GM21381 (cell line): Measurements from ENCODE around the gene EXTL1.

ENCODE experiments used
- ATAC-seq: cut with Tn5 transposase; IDR thresholded peaks from one replicate; pipeline ENCODE4 v1.9.1; 2021; ENCODE audit warnings: mild to moderate bottlenecking, moderate library complexity; ENCODE audit not compliant: unreplicated experiment

The EXTL1 gene

DNA sequence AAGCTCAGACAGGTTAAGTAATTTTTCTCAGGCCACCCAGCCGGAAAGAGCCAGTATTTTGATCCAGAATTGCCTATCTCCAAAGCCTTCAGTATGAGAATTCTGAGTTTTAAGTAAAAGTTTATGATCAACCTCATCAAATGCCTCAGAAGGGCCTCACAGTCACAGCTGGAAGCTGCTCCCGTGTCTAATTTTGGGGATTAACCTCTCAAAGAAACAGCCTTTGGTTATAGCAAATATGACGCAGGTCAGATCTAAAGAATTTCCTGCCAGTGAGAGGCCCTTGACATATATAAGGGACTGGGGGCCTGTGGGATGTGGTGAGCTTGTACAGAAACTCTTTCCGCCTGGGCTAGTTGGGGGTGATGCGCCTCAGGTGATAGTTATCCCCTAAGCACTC is 2.3 kb downstream of the EXTL1 start:
- ATAC-seq: no peak

DNA sequence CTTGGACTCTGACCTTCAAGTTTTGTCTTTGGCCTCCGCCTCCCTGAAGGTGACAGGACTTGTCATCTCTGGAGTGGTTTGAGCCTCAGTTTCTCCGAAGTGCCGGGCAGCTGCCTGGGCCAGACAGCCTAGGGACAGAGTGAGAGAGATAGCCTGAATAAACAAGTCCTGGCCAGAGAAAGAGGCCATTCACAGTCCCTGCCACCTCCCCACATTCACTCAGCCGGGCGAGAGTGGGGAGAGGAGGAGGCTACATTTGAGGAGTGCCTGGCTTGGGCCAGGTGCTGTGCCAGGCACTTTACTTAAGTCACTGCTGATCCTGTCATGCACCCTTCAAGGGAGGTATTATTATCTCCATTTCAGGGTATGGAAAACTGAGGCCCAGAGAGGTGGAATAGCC is 3.5 kb downstream of the EXTL1 start:
- ATAC-seq: no peak

DNA sequence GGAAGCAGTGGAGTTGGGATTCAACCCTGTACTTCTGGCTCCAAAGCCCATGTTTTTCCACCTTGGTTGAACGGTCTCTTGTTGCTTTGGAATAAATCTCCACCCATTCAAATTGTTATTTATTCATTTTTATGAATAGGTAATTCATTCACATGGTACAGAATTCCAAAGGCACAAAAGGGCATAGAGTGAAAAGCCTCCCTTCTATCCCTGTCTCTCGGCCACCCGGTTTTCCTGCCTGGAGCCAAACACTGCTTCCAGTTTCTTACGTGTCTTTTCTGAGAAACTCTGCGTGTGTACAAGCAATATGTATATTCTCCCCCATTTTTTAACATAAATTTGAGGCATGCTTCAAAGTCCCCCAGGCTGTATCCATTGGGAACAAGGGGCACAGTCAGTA is 3.9 kb downstream of the EXTL1 start:
- ATAC-seq: no peak

DNA sequence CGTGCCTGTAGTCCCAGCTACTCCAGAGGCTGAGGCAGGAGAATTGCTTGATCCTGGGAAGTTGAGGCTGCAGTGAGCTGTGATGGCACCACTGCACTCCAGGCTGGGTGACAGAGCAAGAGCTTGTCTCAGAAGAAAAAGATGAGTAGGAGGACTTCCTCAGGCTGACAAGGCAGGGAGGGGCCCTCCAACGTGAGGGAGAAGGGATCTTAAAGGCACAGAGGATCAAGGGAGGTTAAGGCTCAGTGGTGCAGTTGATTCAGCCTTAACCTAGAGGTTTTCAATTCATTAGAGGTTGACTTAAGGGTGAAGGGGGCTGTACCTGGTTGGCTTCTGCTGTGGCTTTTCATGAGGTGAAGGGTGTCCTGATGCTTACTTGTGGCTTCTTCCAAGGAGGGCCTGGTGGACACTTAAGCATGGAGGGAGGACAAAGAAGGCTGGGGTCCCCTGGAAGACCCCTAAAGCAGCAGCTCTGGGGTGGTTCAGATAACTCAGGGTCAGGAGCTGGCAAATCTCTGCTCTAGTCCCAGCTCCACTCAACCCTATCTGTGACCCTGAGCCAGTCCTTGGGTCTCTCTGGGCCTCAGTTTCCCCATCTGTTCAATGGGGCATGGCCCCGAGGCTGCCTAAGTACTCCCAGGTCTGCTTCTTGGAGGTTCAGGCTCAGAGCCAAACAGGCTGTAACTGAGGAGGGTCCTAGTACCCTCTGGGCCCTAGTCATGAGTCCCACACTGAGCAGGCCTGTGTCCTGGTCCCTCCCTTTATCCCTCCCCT is 6.3 kb downstream of the EXTL1 start:
- ATAC-seq: no peak

DNA sequence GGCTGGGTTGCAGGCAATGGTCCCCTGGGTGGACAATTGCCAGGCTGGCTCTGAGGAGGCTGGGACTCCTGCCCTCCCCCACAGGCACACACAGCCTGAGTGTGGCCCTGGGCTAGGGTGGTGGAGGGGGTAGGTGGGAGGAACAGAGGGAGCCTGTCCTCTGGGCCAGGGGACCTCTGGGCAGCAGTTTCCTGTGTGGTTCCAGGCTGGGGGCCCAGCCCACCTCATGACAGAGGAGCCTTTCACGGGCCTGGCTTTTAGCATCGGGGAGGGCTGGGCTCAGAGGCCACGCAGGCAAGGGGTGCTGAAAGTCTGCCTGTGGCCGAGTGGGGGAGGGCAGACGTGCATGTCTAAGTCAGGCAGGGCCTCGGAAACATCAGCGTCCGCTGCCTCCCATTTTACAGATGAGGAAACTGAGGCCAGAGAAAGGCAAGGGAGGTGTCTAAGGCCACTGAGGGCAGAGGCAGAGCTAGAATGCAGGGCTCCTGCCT is 7.0 kb downstream of the EXTL1 start:
- no peak for ATAC-seq

DNA sequence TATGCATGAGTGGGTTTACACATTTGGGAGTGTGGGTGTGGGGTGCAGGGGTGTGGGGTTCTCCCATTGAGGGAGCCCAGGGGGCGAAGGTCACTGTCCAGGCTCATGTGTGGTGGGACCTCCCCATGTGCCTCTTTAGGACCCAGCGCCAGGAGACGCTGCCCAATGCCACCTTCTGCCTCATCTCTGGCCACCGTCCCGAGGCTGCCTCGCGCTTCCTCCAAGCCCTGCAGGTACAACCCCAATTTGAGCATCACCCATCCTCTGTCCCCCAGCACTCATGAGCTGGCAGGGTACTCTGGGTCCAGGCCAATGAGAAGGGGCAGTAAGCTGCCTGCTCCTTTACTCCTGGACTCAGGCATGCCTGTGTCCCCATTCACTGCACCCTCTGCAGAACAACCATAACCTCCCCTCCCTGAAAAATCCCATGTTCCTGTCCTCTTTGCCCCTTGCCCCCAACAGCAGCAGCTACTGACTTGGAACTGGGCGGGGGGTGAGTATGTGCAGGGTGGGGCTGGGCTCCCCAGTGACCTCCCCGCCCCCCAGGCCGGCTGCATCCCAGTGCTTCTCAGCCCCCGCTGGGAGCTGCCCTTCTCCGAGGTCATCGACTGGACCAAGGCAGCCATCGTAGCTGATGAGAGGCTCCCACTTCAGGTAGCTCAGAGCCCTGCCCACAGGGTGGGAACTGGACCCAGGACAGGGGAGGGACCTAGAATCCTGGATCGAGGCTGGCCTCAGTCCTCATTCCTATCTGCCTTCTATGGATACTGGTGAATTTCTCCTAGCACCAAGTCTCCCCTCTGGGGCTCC is 7.7 kb downstream of the EXTL1 start:
- no peak for ATAC-seq

DNA sequence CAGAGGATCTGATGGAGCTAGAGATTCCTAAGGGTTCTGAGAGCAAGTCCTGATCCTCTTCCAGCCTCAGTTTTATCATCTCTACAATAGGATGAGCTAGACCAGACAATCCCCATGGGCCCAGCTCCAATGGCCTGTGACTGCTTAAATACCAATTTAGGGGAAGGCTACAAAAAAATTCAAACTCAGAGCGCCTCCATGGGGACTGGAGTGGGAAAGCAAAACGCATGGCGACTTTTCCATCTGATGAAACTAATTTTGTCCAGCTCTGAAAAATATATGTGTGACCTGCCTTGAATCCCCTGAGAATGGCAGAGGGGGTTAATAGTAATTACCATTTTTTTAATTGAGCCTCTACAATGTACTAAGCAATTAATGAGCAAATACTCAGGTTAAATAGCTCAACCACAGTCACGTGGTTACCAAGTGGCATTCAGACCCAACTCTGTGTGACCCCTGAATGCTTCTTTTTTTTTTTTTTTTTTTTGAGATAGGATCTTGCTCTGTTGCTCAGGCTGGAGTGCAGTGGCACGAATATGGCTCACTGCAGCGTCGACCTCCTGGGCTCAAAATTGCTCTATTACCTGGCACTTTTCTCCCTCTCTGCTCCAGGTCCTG is 8.4 kb downstream of the EXTL1 start:
- ATAC-seq: no peak

- no peak for ATAC-seq
These were observed 9.6 kb downstream of the EXTL1 start for GRCh38 chr1:26031196-26031595.

GRCh38 chr1:26031611-26032220 is 10.1 kb downstream of the EXTL1 start:
- ATAC-seq: no peak

GRCh38 chr1:26032656-26033357 is 11.2 kb downstream of the EXTL1 start:
- no peak for ATAC-seq

DNA sequence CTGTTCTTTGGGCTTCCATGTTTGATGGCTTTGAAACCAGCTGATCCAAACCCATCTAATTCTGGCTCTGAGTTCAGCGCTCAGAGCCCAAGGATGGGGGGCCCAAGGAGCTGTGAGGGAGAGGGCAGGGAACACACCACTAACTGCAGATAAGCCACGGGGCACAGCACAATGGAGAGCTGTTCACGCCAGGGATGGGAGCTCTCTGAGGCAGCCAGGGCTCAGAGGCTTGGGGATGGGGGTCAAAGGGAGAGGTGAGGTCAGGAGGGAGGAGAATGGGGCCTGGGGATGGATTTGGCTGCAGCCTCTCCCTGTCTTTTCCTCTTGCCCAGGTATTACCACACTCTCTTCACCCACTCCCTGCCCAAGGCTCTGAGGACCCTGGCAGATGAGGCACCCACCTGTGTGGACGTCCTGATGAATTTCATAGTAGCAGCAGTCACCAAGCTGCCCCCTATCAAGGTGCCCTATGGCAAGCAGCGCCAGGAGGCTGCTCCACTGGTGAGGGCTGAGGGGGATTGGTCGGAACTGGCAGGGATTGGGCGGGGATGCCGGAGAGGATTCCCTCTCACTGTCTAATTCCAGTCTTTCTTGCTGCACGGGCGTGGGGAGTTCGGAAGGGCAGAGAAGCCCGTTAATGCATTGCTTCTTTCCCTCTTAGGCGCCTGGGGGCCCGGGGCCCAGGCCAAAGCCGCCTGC is 13.1 kb downstream of the EXTL1 start:
- no peak for ATAC-seq

- peak; percentile 84 for ATAC-seq
These were observed 13.8 kb downstream of the EXTL1 start for GRCh38 chr1:26035203-26035958.

- peak; percentile 70 for ATAC-seq
These were observed 14.6 kb downstream of the EXTL1 start for GRCh38 chr1:26035959-26036755.

DNA sequence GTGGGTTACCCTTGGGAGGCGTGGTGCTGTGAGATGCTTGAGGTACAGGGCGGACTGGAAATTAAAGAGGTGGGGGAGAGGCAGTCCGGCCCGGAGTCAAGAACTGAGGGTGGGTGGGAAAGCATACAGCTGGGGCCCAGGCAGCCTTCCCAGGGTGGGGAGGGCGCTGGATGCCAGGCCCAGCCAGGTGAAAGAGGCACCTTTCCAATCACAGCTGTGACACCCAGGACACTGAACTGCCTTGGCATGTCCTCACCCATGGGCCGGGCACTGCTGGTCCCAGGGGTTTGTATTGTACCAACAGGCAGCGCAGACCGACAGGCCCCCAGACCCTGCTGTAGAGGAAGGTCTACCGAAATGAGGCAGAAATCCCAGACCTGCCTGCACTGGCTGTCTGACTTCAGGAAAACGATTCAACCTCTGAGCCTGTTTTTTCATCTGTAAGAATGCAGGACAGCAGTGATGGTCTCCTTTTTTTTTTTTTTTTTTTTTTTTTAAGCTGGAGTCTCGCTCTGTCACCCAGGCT is 15.2 kb downstream of the EXTL1 start:
- no peak for ATAC-seq

- ATAC-seq: no peak
These were observed 16.3 kb downstream of the EXTL1 start for GRCh38 chr1:26037904-26038303.

- ATAC-seq: no peak
These were observed 16.9 kb downstream of the EXTL1 start for GRCh38 chr1:26038477-26038876.

- no peak for ATAC-seq
These were observed 17.3 kb downstream of the EXTL1 start for GRCh38 chr1:26038904-26039303.

- no peak for ATAC-seq
These were observed 19.8 kb downstream of the EXTL1 start for GRCh38 chr1:26041401-26041800.
